ENCODE results near the gene SCN4B. TPM values are rescaled to one million over a fixed set of nuclear protein-coding genes. Genes with fewer than 3 reads are reported as not detected.
A peak's percentile ranks its signal among the peaks of the same experiment; 100 is the strongest.

SCN4B gene
- total RNA-seq, 4 donors from 2014 or later = 2.7 to 5.8 (median 3.8) TPM

- WGBS, 2 donors (ENCODE audit: low coverage in 1 of 2) = 10 to 16% methylated on average over 10 to 13 of the region's 21 CpGs
These were observed 4.0 kb upstream of the SCN4B start for GRCh38 chr11:118156531-118157185.

GRCh38 chr11:118155776-118156530, 3.3 kb upstream of the SCN4B start:
- WGBS, 2 donors (ENCODE audit: low coverage in 1 of 2) = 23 to 57% methylated on average over 1 to 2 of the region's 11 CpGs
- Histone ChIP-seq H3K4me3 (no peak overlapping the region), H3K9me3 (no peaks in the 10 kb centered on the region), H3K36me3 (no peaks in the 10 kb centered on the region), H3K27ac (no peak overlapping the region), H3K27me3 (peaks cover 94% of the 10 kb centered on the region), H3K4me1 (peaks cover 0 to 37% (median 17%) of the 10 kb centered on the region in 3 donors)
- TF ChIP-seq EP300 (IDR thresholded peaks at IDR 0.05) = no peak
- no peak for TF ChIP-seq POLR2A (IDR thresholded peaks at IDR 0.05)
- TF ChIP-seq CTCF (IDR thresholded peaks at IDR 0.05) = no peak
- no peak for ATAC-seq

More at GRCh38 chr11:118156531-118157185, 4.0 kb upstream of the SCN4B start:
- peaks cover 97% of the 10 kb centered on the region for H3K27me3 ChIP-seq
- peaks cover 0 to 30% (median 13%) of the 10 kb centered on the region in 3 donors for H3K4me1 ChIP-seq
- no peak for TF ChIP-seq POLR2AphosphoS5 (IDR thresholded peaks at IDR 0.05)
- H3K36me3 ChIP-seq = no peaks in the 10 kb centered on the region
- ATAC-seq = no peak
- H3K4me3 ChIP-seq = no peak overlapping the region
- no peaks in the 10 kb centered on the region for H3K9me3 ChIP-seq
- H3K27ac ChIP-seq = no peak overlapping the region

- no peak for ATAC-seq
- Histone ChIP-seq H3K36me3 (no peaks in the 10 kb centered on the region), H3K9me3 (no peaks in the 10 kb centered on the region), H3K4me3 (no peak overlapping the region), H3K27me3 (peaks cover 89% of the 10 kb centered on the region), H3K27ac (no peak overlapping the region), H3K4me1 (peaks cover 0 to 41% (median 17%) of the 10 kb centered on the region in 3 donors)
- 100% methylated on average over 1 of the region's 1 CpG for WGBS, 2 donors (ENCODE audit: low coverage in 1 of 2)
- TF ChIP-seq EP300 (IDR thresholded peaks at IDR 0.05) (no peak), POLR2AphosphoS5 (IDR thresholded peaks at IDR 0.05) (no peak)
These were observed 2.0 kb upstream of the SCN4B start for GRCh38 chr11:118154641-118155040.

- H3K4me1 ChIP-seq = peaks cover 0 to 41% (median 17%) of the 10 kb centered on the region in 3 donors
- TF ChIP-seq CTCF (IDR thresholded peaks at IDR 0.05) = no peak
- TF ChIP-seq EP300 (IDR thresholded peaks at IDR 0.05) = no peak
- TF ChIP-seq POLR2A (IDR thresholded peaks at IDR 0.05) = no peak
- no peaks in the 10 kb centered on the region for H3K9me3 ChIP-seq
- H3K4me3 ChIP-seq = no peak overlapping the region
- H3K27ac ChIP-seq = no peak overlapping the region
- no peak for ATAC-seq
- WGBS, 2 donors (ENCODE audit: low coverage in 1 of 2) = 82 to 100% methylated on average over 1 to 7 of the region's 11 CpGs
- no peaks in the 10 kb centered on the region for H3K36me3 ChIP-seq
- H3K27me3 ChIP-seq = peaks cover 82% of the 10 kb centered on the region
These were observed 1.4 kb upstream of the SCN4B start for GRCh38 chr11:118153976-118154375.

- H3K4me1 ChIP-seq = peaks cover 0 to 41% (median 17%) of the 10 kb centered on the region in 3 donors
- H3K9me3 ChIP-seq = no peaks in the 10 kb centered on the region
- ATAC-seq = no peak
- TF ChIP-seq EP300 (IDR thresholded peaks at IDR 0.05) (no peak), POLR2AphosphoS5 (IDR thresholded peaks at IDR 0.05) (no peak), POLR2A (IDR thresholded peaks at IDR 0.05) (no peak), CTCF (IDR thresholded peaks at IDR 0.05) (no peak)
- WGBS, 2 donors (ENCODE audit: low coverage in 1 of 2) = 47% methylated on average over 6 of the region's 16 CpGs; no CpG with 5 or more reads in 1 of the 2 donors
- peak overlapping the region in 1 of 2 donors; percentile 58 for H3K4me3 ChIP-seq
- no peaks in the 10 kb centered on the region for H3K36me3 ChIP-seq
- peaks cover 79% of the 10 kb centered on the region for H3K27me3 ChIP-seq
- no peak overlapping the region for H3K27ac ChIP-seq
These were observed 893 bp upstream of the SCN4B start for GRCh38 chr11:118153516-118153915.

All from gastroesophageal sphincter (tissue), 4 donors.